Breast epithelium (tissue), 3 donors: ENCODE measurements around the gene USP50.

ENCODE experiments used
- CTCF ChIP-seq, 3 donors: fragments of 450-650 bp; IDR thresholded peaks; one replicate each; pipeline ENCODE4 v1.5.1; 2016 to 2017; ENCODE audit warnings: antibody characterized with exemption in 3 of 3, mild to moderate bottlenecking in 3 of 3, moderate library complexity in 3 of 3
- POLR2A ChIP-seq: fragments of 450-650 bp; IDR thresholded peaks from one replicate; pipeline ENCODE4 v1.6.1; 2016; ENCODE audit warnings: antibody characterized with exemption, mild to moderate bottlenecking, moderate library complexity
- POLR2AphosphoS5 ChIP-seq, 3 donors: sonication (generic); formaldehyde crosslinking; IDR thresholded peaks; one replicate each; pipeline ENCODE4 v1.6.1; 2017; ENCODE audit warnings: antibody characterized with exemption in 3 of 3

GRCh38 chr15:50485389-50485788 is 61.1 kb downstream of the USP50 start:
- TF ChIP-seq CTCF (IDR thresholded peaks at IDR 0.05) (no peak), POLR2AphosphoS5 (IDR thresholded peaks at IDR 0.05) (no peak), POLR2A (no peak)
